Endothelial cell of umbilical vein (primary cell): ENCODE measurements around the gene ZNF727. TPM values are rescaled to one million over a fixed set of nuclear protein-coding genes. Genes with fewer than 3 reads are reported as not detected.

Experiments
- BruUV-seq: library from RNA; stranded (reverse); fragments of 400-500 nt; replicated peaks from 2 replicates; lab custom pipeline; 2021; lab: Mats Ljungman, UMichigan
- CTCF ChIA-PET: fragments of 300-600, 350-600 bp; sonication (Branson Sonifier 250); formaldehyde crosslinking; loops from one replicate; lab custom pipeline; 2021; ENCODE audit warnings: antibody characterized with exemption, inconsistent platforms; lab: Charles Lee
- POLR2A ChIA-PET: fragments of 300-600, 350-600 bp; sonication (Branson Sonifier 250); formaldehyde crosslinking; loops from one replicate; lab custom pipeline; 2021; ENCODE audit warnings: antibody characterized with exemption, inconsistent platforms; lab: Charles Lee
- DNase-seq: peaks from one replicate; pipeline ENCODE4 v3.0.0-alpha.2; 2011; ENCODE audit warnings: low read depth, low spot score
- FAIRE-seq: peaks from 2 replicates; lab custom pipeline; 2011; peaks lifted over from hg19 to GRCh38; lab: Jason Lieb, UNC
- H2AFZ ChIP-seq: 2 replicates; pipeline ENCODE4 v1.6.0; 2012; ENCODE audit warnings: low read depth, low read length, control low read depth, inconsistent platforms
- H3K27ac ChIP-seq: 2 replicates; pipeline ENCODE4 v1.5.1; 2011; ENCODE audit warnings: low read depth, mild to moderate bottlenecking, control low read depth, low read length, moderate library complexity; ENCODE audit not compliant: insufficient read depth
- H3K27me3 ChIP-seq, 2 experiments: 2 replicates each; pipeline versions ENCODE4 v1.6.0 to v1.6.1; 2011; ENCODE audit warnings: low read length in 2 of 2, mixed read lengths in 1 of 2; ENCODE audit not compliant: control insufficient read depth in 2 of 2, insufficient read depth in 2 of 2
- H3K36me3 ChIP-seq, 2 experiments: 2 replicates in 1 of 2; 3 replicates in 1 of 2; pipeline ENCODE4 v1.5.1; 2011; ENCODE audit warnings: low read length in 2 of 2, mild to moderate bottlenecking in 1 of 2, moderate library complexity in 1 of 2; ENCODE audit not compliant: control insufficient read depth in 2 of 2, insufficient read depth in 2 of 2; ENCODE audit errors: extremely low read depth in 1 of 2
- H3K4me1 ChIP-seq: 3 replicates; pipeline ENCODE4 v1.5.1; 2011; ENCODE audit warnings: mild to moderate bottlenecking, low read length; ENCODE audit not compliant: control insufficient read depth, insufficient read depth; ENCODE audit errors: extremely low read depth
- H3K4me2 ChIP-seq: 2 replicates; pipeline ENCODE4 v1.6.1; 2011; ENCODE audit warnings: low read length, control low read depth, mixed read lengths; ENCODE audit not compliant: insufficient read depth
- H3K4me3 ChIP-seq, 3 experiments: fragments of 200-600 bp in 1 of 3; sonication (generic), shearing (Covaris generic) in 1 of 3; replicated peaks in 1 of 3; 2 replicates each; pipeline ENCODE4 v1.5.1; 2011 to 2016; ENCODE audit warnings: control low read depth in 3 of 3, low read length in 3 of 3, mild to moderate bottlenecking in 2 of 3, inconsistent platforms in 1 of 3, low read depth in 1 of 3, moderate library complexity in 1 of 3; ENCODE audit not compliant: insufficient read depth in 1 of 3
- H3K79me2 ChIP-seq: 2 replicates; pipeline ENCODE4 v1.6.0; 2012; ENCODE audit warnings: low read length, inconsistent platforms; ENCODE audit not compliant: control insufficient read depth, insufficient read depth
- H3K9ac ChIP-seq: replicated peaks from 2 replicates; pipeline ENCODE3; 2011; ENCODE audit warnings: low read length, control low read depth; ENCODE audit not compliant: insufficient read depth; ENCODE audit errors: extremely low read depth
- H3K9me1 ChIP-seq: replicated peaks from 3 replicates; pipeline ENCODE4 v1.6.0; 2011; ENCODE audit warnings: mild to moderate bottlenecking, low read length; ENCODE audit not compliant: control insufficient read depth, insufficient read depth; ENCODE audit errors: extremely low read depth
- H3K9me3 ChIP-seq: replicated peaks from 2 replicates; pipeline ENCODE4 v1.5.1; 2012; ENCODE audit warnings: low read length, inconsistent platforms; ENCODE audit not compliant: control insufficient read depth, insufficient read depth
- H4K20me1 ChIP-seq: replicated peaks from 2 replicates; pipeline ENCODE3; 2011; ENCODE audit warnings: mild to moderate bottlenecking, low read length; ENCODE audit not compliant: control insufficient read depth, insufficient read depth; ENCODE audit errors: extremely low read depth
- CTCF ChIP-seq, 2 donors: IDR thresholded peaks; 1 replicate in 1 of 2; 2 replicates in 1 of 2; pipeline ENCODE4 v1.5.1; 2011; ENCODE audit warnings: low read length in 2 of 2, mild to moderate bottlenecking in 2 of 2, moderate library complexity in 2 of 2, control low read depth in 1 of 2, inconsistent platforms in 1 of 2, low read depth in 1 of 2; ENCODE audit not compliant: insufficient read depth in 1 of 2; ENCODE audit errors: extremely low read depth in 1 of 2
- EZH2 ChIP-seq: IDR thresholded peaks from 2 replicates; pipeline ENCODE4 v1.6.1; 2012; ENCODE audit warnings: borderline replicate concordance, low read depth, mild to moderate bottlenecking, moderate library complexity, low read length, inconsistent platforms; ENCODE audit not compliant: severe bottlenecking
- FOS ChIP-seq: IDR thresholded peaks from 2 replicates; pipeline ENCODE4 v1.6.1; 2011; ENCODE audit warnings: mild to moderate bottlenecking, low read length, moderate library complexity, borderline replicate concordance; ENCODE audit not compliant: insufficient read depth
- GATA2 ChIP-seq: IDR thresholded peaks from 2 replicates; pipeline ENCODE4 v1.7.0; 2011; ENCODE audit warnings: low read depth, mild to moderate bottlenecking, moderate library complexity, mixed read lengths, low read length; ENCODE audit not compliant: insufficient read length, insufficient read depth
- JUN ChIP-seq: IDR thresholded peaks from 2 replicates; pipeline ENCODE4 v1.6.1; 2011; ENCODE audit warnings: borderline replicate concordance, low read depth; ENCODE audit not compliant: insufficient read length, insufficient read depth
- MAX ChIP-seq: IDR thresholded peaks from 2 replicates; pipeline ENCODE4 v1.6.1; 2011; ENCODE audit not compliant: insufficient read depth, insufficient read length
- MYC ChIP-seq: IDR thresholded peaks from one replicate; pipeline ENCODE4 v1.6.1; 2011; ENCODE audit warnings: mild to moderate bottlenecking, low read depth, low read length
- POLR2A ChIP-seq: IDR thresholded peaks from 2 replicates; pipeline ENCODE4 v1.6.1; 2012; ENCODE audit warnings: low read depth, mild to moderate bottlenecking, control low read depth, low read length
- POLR2AphosphoS5 ChIP-seq: IDR thresholded peaks from 2 replicates; pipeline ENCODE4 v1.6.1; 2012; ENCODE audit warnings: low read depth, mild to moderate bottlenecking, control low read depth, low read length, moderate library complexity; ENCODE audit not compliant: insufficient read depth
- dilution Hi-C: fragments of 300-500 bp; cut with MboI; formaldehyde crosslinking; loops from one replicate; pipeline ENCODE4 v1.15.0; 2019; ENCODE audit warnings: low sequenced_read_pairs; ENCODE audit not compliant: extremely low pct_ligation_motif_present
- intact Hi-C: fragments of 100-400 bp; cut with micrococcal nuclease; formaldehyde crosslinking; loops from one replicate; pipeline ENCODE4 v1.10.0; 2022
- polyA plus RNA-seq, 4 experiments: library from polyadenylated mRNA; depleted of rRNA in 3 of 4; stranded (reverse) in 3 of 4; unstranded in 1 of 4; fragments of >200 nt; gene quantifications; 2 replicates each; pipeline versions ENCODE4 v1.2.1 to v1.2.3, GENCODE V29; 2011 to 2012; ENCODE audit warnings: missing spikeins in 1 of 4
- total RNA-seq: library from RNA; stranded (reverse); gene quantifications from 2 replicates; pipeline ENCODE4 v1.2.3, GENCODE V29; 2021

The ZNF727 gene
- total and polyA plus RNA-seq, 2 donors (not counting 3 experiments of a cell fraction or from before 2014, with no cell fraction given) = not detected

GRCh38 chr7:64037095-64037494 is 8.1 kb upstream of the ZNF727 start:
- Histone ChIP-seq H3K36me3 (no peaks in the 10 kb centered on the region), H3K79me2 (no peaks in the 10 kb centered on the region), H3K4me3 (no peak overlapping the region), H3K9ac (no peak overlapping the region), H3K27me3 (no peaks in the 10 kb centered on the region), H3K9me1 (no peaks in the 10 kb centered on the region), H3K4me2 (no peak overlapping the region), H3K27ac (no peak overlapping the region), H2AFZ (no peak overlapping the region), H4K20me1 (no peaks in the 10 kb centered on the region), H3K4me1 (no peaks in the 10 kb centered on the region), H3K9me3 (peaks cover 7% of the 10 kb centered on the region)
- no peak for FAIRE-seq
- dilution Hi-C loops (no loop called here), intact Hi-C loops (no loop called here)
- POLR2A ChIA-PET = no interaction called here
- CTCF ChIA-PET = no interaction called here
- DNase-seq = no peak
- TF ChIP-seq POLR2AphosphoS5 = no peak
- no peak for TF ChIP-seq EZH2
- TF ChIP-seq GATA2 = no peak
- TF ChIP-seq MYC = no peak
- no peak for TF ChIP-seq JUN
- TF ChIP-seq CTCF (IDR thresholded peaks at IDR 0.05; ENCODE audit: extremely low read depth in 1 of 2, insufficient read depth in 1 of 2, low read depth in 1 of 2, low read length in 2 of 2) = no peak
- no peak for TF ChIP-seq FOS
- no peak for TF ChIP-seq MAX
- TF ChIP-seq POLR2A = no peak
- no TSS peak for BruUV-seq
